Measurements from ENCODE around the gene CGRRF1. TPM values are rescaled to one million over a fixed set of nuclear protein-coding genes. Genes with fewer than 3 reads are reported as not detected.

CGRRF1 gene
- total RNA-seq (10 to 100 TPM; 14.1 to 25.8 (median 22.7) TPM), polyA plus RNA-seq (10 to 100 TPM; 21.0 to 41.9 (median 21.6) TPM)
- long read RNA-seq, donor 1, transcript CGRRF1-201 (6 exons, 2,057 nt) = major isoform, 6 of 14 reads
- long read RNA-seq, donor 1, partial matches to known transcripts = 1 of 14 reads
- long read RNA-seq, donor 1, other reads (novel, unspliced or antisense) = 7 of 14 reads
- long read RNA-seq, donor 2, transcript CGRRF1-201 (6 exons, 2,057 nt) = major isoform, 26 of 38 reads
- long read RNA-seq, donor 2, partial matches to known transcripts = 0 of 38 reads
- long read RNA-seq, donor 2, other reads (novel, unspliced or antisense) = 10 of 38 reads

GRCh38 chr14:54509546-54510501 is at the start of gene CGRRF1:
Gene CGRRF1, plus strand, starts transcription at chr14:54509906. Its CDS starts 54 bp downstream, at chr14:54509960.
- H3K9me3 ChIP-seq = no peaks in the 10 kb centered on the region
- no peaks in the 10 kb centered on the region for H3K36me3 ChIP-seq (ENCODE audit: insufficient read depth in 1 of 2, low read depth in 1 of 2)
- intact Hi-C loops (cut with DNase I) = loop anchor here in 1 of 2 donors (1.0 kb wide), 1 partner anchor 21 kb away; no protein-coding TSS in a partner anchor
- DNase-seq = peak; percentile 99
- H3K27me3 ChIP-seq (ENCODE audit: insufficient read depth in 3 of 3, low read length in 2 of 3) = no peaks in the 10 kb centered on the region
- WGBS, 3 donors = 1% methylated on average over 65 to 66 of the region's 66 CpGs
- peak; percentile 97 to 99 (median 98) for ATAC-seq
- TF ChIP-seq CTCF (IDR thresholded peaks at IDR 0.05) = peak; percentile 63
- H3K4me1 ChIP-seq = peaks cover 24% of the 10 kb centered on the region
- H3K4me3 ChIP-seq = peak within 1 kb of the TSS; percentile 91
- peak within 1 kb of the TSS; percentile 83 for H3K27ac ChIP-seq

- intact Hi-C loops (cut with DNase I) = no loop called here
- H3K27me3 ChIP-seq (ENCODE audit: insufficient read depth in 3 of 3, low read length in 2 of 3) = no peaks in the 10 kb centered on the region
- no peak overlapping the region for H3K27ac ChIP-seq
- no peaks in the 10 kb centered on the region for H3K9me3 ChIP-seq
- H3K4me3 ChIP-seq = no peak overlapping the region
- H3K4me1 ChIP-seq = no peaks in the 10 kb centered on the region
- WGBS, 3 donors = 46 to 68% (median 51%) methylated on average over 5 of the region's 5 CpGs
- DNase-seq = no peak
- TF ChIP-seq CTCF (IDR thresholded peaks at IDR 0.05) = no peak
- ATAC-seq = no peak
- H3K36me3 ChIP-seq (ENCODE audit: insufficient read depth in 1 of 2, low read depth in 1 of 2) = no peaks in the 10 kb centered on the region
Measured at GRCh38 chr14:54462048-54462447, 47.7 kb upstream of the CGRRF1 start.

GRCh38 chr14:54465654-54466053 is 44.1 kb upstream of the CGRRF1 start:
- no peaks in the 10 kb centered on the region for H3K4me1 ChIP-seq
- H3K9me3 ChIP-seq = no peaks in the 10 kb centered on the region
- 60 to 72% (median 60%) methylated on average over 4 of the region's 4 CpGs for WGBS, 3 donors
- no peak overlapping the region for H3K4me3 ChIP-seq
- ATAC-seq (no peak), DNase-seq (no peak)
- no peak overlapping the region for H3K27ac ChIP-seq
- no peaks in the 10 kb centered on the region for H3K27me3 ChIP-seq (ENCODE audit: insufficient read depth in 3 of 3, low read length in 2 of 3)
- intact Hi-C loops (cut with DNase I) = no loop called here
- no peaks in the 10 kb centered on the region for H3K36me3 ChIP-seq (ENCODE audit: insufficient read depth in 1 of 2, low read depth in 1 of 2)
- TF ChIP-seq CTCF (IDR thresholded peaks at IDR 0.05) = no peak

- H3K4me1 ChIP-seq = no peaks in the 10 kb centered on the region
- TF ChIP-seq CTCF (IDR thresholded peaks at IDR 0.05) = no peak
- DNase-seq = no peak
- ATAC-seq = no peak
- no peak overlapping the region for H3K4me3 ChIP-seq
- intact Hi-C loops (cut with DNase I) = no loop called here
- H3K27ac ChIP-seq = no peak overlapping the region
- H3K36me3 ChIP-seq (ENCODE audit: insufficient read depth in 1 of 2, low read depth in 1 of 2) = peaks cover 0 to under 1% of the 10 kb centered on the region in 2 donors
- no peaks in the 10 kb centered on the region for H3K27me3 ChIP-seq (ENCODE audit: insufficient read depth in 3 of 3, low read length in 2 of 3)
- H3K9me3 ChIP-seq = no peaks in the 10 kb centered on the region
Measured at GRCh38 chr14:54467280-54467679, 42.4 kb upstream of the CGRRF1 start.

Measured in psoas muscle (tissue), 8 donors.